ENCODE measurements around the gene BBOF1.
"Not testable (repeated sequence)": the region's sequence is repeated elsewhere in the genome, so short reads cannot be mapped to it uniquely, and the experiment has no call there.

BBOF1 gene, protein sequence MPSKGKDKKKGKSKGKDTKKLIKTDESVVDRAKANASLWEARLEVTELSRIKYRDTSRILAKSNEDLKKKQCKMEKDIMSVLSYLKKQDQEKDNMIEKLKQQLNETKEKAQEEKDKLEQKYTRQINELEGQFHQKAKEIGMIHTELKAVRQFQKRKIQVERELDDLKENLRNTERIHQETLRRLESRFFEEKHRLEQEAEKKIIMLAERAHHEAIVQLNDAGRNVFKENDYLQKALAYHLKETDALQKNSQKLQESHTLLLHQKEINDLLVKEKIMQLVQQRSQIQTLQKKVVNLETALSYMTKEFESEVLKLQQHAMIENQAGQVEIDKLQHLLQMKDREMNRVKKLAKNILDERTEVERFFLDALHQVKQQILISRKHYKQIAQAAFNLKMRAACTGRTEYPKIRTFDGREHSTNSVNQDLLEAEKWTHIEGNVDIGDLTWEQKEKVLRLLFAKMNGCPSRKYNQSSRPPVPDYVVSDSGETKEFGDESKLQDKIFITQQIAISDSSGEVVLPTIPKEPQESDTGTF

DNA sequence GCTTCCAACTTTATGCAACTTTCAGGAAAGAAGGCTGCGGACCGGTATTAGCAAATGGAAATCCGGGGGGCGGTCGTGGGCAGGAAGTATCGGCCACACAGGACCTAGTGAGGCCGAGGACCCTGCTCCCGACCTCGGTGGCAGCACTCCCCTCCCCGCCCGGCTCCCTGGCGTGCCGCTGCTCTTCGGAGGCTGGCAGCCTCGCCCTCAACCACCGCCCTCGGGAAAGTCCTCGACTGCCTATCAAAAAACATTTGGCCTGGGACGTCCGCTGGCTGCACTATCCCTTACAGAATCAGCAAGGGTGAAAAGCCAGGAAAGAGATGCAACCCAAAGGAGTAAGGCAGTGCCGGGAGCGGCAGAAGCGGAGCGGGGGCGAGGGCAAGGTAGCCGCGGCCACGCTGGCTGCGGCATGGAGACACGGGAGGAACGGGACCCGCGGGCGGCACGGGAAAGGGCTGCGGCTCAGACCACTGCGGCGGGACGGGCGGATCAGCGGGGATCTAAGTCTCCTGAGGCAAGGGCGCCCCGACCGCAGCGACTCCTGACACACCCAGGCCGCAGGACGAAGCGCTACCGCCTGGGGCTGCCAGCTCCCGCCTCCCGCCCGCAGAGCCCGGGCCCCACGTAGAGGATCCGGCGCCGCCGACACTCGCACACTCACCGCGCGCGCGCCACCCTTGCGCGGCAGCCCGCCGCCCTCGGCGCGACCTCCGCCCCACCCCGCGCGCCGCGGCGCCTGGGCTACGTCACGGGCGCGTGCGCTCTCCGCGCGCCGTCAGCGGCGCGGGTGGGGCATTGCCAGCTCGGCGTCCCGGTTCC, at the start of gene BBOF1, which contains the start of gene ENTPD5:
Gene BBOF1 (plus strand): TSS at position 764 of the 822 bp plus-strand sequence. CDS start 130 bp downstream, outside the sequence.
Gene ENTPD5 (minus strand): TSS at position 703 of the 822 bp plus-strand sequence. CDS start 31,186 bp downstream, outside the sequence.
- Mint-ChIP-seq H3K36me3 (peaks cover 1% of the 10 kb centered on the region), H3K9me3 (no peaks in the 10 kb centered on the region), H3K27ac (peak within 1 kb of the TSS; percentile 95), H3K4me1 (peaks cover 14% of the 10 kb centered on the region), H3K4me3 (peak within 1 kb of the TSS; percentile 90)
- ATAC-seq (peak; percentile 97), DNase-seq (ENCODE audit: low spot score in 2 of 2) (peak; percentile 76 to 86)

DNA sequence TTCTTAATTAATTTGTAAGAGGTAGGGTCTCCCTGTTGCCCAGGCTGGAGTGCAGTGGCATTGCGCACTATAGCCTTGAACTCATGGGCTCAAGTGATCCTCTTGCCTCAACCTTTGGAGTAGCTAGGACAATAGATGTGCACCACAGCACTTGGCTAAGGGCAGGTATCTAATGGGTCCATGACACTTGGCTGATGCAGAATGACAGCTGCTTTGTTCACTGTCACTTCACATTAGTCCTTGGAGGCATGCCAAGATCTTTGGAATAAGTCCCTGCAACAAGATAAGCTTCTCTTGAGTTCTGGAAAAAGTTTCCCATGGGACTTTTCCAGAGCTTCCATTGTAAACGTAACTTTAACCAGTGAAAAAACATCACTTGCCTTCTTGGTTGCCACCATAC, 45.7 kb upstream of the BBOF1 start:
- Mint-ChIP-seq H3K36me3 (peaks cover 32% of the 10 kb centered on the region), H3K4me3 (no peak overlapping the region), H3K27ac (no peak overlapping the region), H3K9me3 (no peaks in the 10 kb centered on the region), H3K4me1 (no peaks in the 10 kb centered on the region)
- DNase-seq (ENCODE audit: low spot score in 2 of 2), result no peak
- no peak for ATAC-seq

DNA sequence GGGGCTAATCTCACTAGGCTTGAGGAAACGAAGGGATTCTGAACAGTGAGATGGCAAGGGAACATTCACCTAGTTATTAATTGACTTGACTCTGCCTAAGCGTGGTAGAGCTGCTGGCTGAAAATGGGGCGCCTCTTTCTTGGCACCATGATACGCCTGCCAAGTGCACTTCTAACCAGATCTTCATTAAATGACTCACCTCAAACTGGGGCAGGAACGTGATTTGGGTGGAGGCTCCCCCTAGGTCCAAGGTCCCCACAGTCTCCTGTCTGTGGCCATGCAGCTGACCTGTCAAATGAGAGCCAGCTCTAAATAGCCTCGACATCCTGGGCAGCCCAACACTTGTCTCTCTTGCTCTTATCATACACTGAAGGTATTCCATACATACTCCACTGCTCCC, 43.0 kb upstream of the BBOF1 start:
- peaks cover 20% of the 10 kb centered on the region for H3K36me3 Mint-ChIP-seq
- ATAC-seq, result no peak
- DNase-seq (ENCODE audit: low spot score in 2 of 2), result no peak
- no peaks in the 10 kb centered on the region for H3K4me1 Mint-ChIP-seq
- H3K27ac Mint-ChIP-seq, result no peak overlapping the region
- no peaks in the 10 kb centered on the region for H3K9me3 Mint-ChIP-seq
- H3K4me3 Mint-ChIP-seq, result no peak overlapping the region

DNA sequence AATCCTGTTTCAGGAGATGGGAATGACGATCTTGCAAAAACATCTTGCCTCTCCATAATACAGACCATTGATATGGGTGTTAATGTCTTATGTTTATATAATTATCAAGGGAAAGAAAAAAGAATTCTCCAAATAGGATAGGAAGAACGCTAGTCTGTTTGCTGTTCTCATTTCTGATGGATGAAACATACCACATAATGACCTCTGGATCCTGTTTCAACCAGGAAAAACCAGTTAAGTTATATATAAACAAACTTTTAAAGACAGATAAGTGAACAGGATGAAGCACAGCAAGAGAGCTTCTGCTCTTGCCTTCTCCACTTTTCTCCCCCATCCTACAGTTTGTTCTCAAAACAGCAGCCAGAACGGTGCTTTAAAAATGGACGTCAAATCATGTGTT, 41.3 kb upstream of the BBOF1 start:
- no peak for DNase-seq (ENCODE audit: low spot score in 2 of 2)

DNA sequence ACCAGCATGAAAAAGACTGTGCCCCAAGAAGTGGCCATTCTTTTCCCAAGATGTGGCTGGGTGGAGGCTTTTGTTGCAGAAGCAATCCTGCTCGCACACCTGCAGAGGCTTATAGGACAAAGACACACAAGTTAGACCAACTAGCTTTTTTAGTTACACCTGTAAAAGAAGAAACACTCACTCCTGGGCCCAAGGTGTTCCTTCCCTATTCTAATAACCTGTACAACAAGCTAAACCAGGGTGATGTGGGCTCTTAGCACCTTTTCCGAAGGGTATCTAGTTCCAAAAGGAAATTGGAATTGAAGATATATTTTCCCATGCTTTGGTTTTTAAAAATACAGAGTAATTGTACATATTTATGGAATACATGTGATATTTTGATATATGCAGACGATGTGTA, 31.1 kb upstream of the BBOF1 start:
- Mint-ChIP-seq H3K4me3 (no peak overlapping the region), H3K36me3 (peaks cover 18% of the 10 kb centered on the region), H3K4me1 (no peaks in the 10 kb centered on the region), H3K27ac (no peak overlapping the region), H3K9me3 (no peaks in the 10 kb centered on the region)
- ATAC-seq (no peak), DNase-seq (ENCODE audit: low spot score in 2 of 2) (no peak)

More for the DNA sequence above, 41.3 kb upstream of the BBOF1 start:
- no peak for ATAC-seq
- no peaks in the 10 kb centered on the region for H3K9me3 Mint-ChIP-seq
- no peak overlapping the region for H3K27ac Mint-ChIP-seq
- H3K4me3 Mint-ChIP-seq, result no peak overlapping the region
- H3K4me1 Mint-ChIP-seq, result no peaks in the 10 kb centered on the region
- peaks cover 14% of the 10 kb centered on the region for H3K36me3 Mint-ChIP-seq

DNA sequence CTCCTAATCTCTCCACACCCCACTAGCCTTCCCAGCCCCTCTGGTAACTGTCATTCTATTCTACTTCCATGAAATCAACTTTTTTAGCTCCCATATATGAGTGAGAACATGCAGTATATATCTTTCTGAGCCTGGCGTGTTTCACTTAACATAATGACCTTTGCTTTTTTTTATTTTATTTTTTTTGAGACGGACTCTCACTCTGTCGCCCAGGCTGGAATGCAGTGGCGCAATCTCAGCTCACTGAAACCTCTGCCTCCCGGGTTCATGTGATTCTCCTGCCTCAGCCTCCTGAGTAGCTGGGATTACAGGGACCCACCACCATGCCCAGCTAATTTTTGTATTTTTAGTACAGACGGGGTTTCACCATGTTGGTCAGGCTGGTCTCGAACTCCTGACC, 30.5 kb upstream of the BBOF1 start:
- not testable (repeated sequence) for DNase-seq (ENCODE audit: low spot score in 2 of 2); H3K4me3 Mint-ChIP-seq; H3K9me3 Mint-ChIP-seq; ATAC-seq; H3K27ac Mint-ChIP-seq; H3K4me1 Mint-ChIP-seq
- H3K36me3 Mint-ChIP-seq, result peaks cover 18% of the 10 kb centered on the region

DNA sequence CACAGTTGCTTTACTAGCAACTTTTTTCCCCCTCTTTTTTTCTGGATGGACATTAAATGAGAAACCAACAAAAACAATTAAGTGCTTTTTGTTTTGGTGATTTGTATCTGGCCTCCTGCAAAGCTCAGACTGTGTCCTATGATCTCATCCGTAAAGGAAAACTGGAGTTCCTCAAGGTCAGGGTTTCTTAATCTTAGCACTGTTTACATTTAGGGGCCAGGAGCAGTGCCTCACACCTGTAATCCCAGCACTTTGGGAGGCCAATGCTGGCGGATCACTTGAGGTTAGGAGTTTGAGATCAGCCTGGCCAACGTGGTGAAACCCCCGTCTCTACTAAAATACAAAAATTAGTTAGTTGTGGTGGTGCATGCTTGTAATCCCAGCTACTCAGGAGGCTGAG, 28.1 kb upstream of the BBOF1 start:
- ATAC-seq (no peak), DNase-seq (ENCODE audit: low spot score in 2 of 2) (no peak)
- Mint-ChIP-seq H3K9me3 (no peaks in the 10 kb centered on the region), H3K4me3 (no peak overlapping the region), H3K36me3 (peaks cover 11% of the 10 kb centered on the region), H3K27ac (no peak overlapping the region), H3K4me1 (no peaks in the 10 kb centered on the region)

DNA sequence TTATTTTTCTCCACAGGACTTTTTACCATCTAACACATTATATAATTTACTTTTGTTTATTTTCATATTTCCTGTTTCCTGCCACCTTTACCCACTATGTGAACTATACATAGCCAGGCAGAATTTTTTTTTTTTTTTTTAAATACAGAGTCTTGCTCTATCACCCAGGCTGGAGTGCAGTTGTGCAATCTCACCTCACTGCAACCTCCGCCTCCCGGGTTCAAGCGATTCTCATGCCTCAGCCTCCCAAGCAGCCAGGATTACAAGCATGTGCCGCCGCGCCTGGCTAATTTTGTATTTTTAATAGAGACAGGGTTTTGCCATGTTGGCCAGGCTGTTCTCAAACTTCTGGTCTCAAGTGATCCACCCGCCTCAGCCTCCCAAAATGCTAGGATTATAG, 24.2 kb upstream of the BBOF1 start:
- ATAC-seq, H3K36me3 Mint-ChIP-seq: not testable (repeated sequence)

DNA sequence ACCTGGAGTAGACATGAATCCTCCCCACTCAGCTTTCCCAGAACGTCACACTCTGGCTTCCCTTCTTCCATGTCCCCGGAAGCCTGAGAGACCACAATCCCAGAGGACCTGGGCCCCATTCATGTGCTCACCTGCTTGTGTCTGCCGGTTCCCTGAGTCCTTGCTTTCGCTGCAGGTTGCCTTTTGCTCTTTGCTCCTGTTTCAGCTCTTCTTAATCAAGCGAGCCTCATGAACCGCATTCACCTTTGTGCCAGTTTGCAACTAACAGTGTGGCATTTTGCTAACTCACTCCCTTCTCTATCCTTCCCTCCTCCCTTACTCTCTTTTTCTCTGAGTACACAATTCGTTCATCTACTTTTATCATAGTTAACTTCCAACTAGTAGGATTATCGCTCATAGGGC, 23.2 kb upstream of the BBOF1 start:
- Mint-ChIP-seq H3K27ac (no peak overlapping the region), H3K36me3 (peaks cover 6% of the 10 kb centered on the region), H3K9me3 (no peaks in the 10 kb centered on the region), H3K4me1 (no peaks in the 10 kb centered on the region), H3K4me3 (no peak overlapping the region)
- ATAC-seq, result no peak
- DNase-seq (ENCODE audit: low spot score in 2 of 2), result no peak

More for the DNA sequence above, 24.2 kb upstream of the BBOF1 start:
- not testable (repeated sequence) for DNase-seq (ENCODE audit: low spot score in 2 of 2); H3K4me1 Mint-ChIP-seq; H3K27ac Mint-ChIP-seq; H3K9me3 Mint-ChIP-seq; H3K4me3 Mint-ChIP-seq

DNA sequence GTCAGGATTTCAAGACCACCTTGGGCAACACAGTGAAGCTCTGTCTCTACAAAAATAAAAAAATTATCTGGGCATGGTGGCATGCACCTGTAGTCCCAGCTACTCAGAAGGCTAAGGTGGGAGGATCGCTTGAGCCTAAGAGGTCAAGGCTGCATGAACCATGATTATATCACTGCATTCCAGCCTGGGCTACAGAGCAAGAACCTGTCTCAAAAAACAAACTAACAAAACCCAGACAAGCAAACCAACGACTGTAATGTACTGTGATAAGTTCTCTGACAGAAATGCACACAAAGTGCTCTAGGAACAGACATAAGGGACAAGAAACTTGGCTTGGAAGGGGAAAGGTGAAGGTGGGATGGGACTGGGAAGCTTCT, 22.4 kb upstream of the BBOF1 start:
- no peak for DNase-seq (ENCODE audit: low spot score in 2 of 2)
- no peak for ATAC-seq

DNA sequence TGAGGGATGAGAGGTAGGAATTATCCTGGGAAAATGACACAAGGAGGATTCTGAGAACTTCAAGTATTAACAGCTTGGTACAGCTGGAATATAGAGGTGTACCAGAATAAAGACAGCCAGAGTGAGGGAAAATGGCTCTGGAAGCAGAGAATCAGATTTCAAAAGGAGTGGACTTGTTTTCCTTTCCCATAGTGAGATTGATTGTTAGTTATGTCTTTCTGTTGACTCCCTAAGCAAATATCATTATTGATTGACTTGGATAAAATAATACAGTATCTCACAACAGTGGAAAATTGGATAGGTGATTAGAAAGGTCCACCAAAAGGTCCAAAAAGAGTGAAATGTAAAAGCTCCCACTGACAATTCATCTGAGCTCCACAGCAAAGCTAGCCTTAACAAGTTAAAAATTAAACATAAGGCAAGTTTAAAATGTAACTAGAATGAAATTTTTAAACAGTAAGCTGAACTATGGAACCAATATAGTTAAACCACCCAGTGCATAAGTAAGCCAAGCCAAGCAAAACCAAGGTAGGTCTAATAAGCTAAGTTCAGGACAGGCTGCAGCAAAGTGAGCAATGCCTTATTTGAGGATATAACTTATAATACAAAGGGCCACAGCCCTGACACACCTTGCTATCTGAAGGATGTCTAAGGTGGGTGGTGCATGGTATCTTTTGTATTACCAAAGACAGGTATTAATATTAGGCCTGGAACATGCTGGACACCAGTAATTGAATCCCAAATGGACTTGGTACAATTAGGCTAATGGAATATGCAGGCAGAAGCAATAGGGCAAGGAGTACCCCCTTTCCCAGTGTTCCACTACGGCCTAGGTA, 21.8 kb upstream of the BBOF1 start:
- no peak for DNase-seq (ENCODE audit: low spot score in 2 of 2)
- peaks cover 6% of the 10 kb centered on the region for H3K36me3 Mint-ChIP-seq
- H3K4me1 Mint-ChIP-seq, result no peaks in the 10 kb centered on the region
- no peak overlapping the region for H3K4me3 Mint-ChIP-seq
- no peak for ATAC-seq
- no peaks in the 10 kb centered on the region for H3K9me3 Mint-ChIP-seq
- no peak overlapping the region for H3K27ac Mint-ChIP-seq

More for the DNA sequence above, 22.4 kb upstream of the BBOF1 start:
- Mint-ChIP-seq H3K9me3 (no peaks in the 10 kb centered on the region), H3K4me3 (no peak overlapping the region), H3K27ac (no peak overlapping the region), H3K4me1 (no peaks in the 10 kb centered on the region), H3K36me3 (peaks cover 6% of the 10 kb centered on the region)

DNA sequence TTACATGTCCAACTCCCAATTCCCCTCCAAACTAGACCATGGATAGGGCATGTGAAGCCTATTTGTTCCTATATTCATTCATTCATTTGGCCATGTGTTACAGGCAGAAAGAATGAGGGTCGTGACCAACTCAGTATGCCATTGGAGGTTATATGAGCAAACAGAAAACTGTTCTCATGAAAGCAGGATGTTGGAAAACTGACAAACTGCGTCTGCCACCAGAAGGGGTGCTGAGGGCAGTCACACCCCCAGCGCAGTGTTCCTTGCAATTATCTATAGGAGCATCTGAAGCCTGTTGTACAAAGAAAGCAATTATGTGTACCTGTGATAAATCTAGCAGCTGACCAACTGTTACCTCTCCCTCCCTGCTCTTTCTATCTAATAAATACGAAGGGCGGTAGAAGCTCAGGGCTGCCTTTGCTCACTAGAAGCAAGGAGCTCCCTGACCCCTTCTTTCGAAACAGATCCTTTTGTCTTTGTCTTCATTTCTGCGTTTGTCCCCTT, 21.2 kb upstream of the BBOF1 start:
- H3K4me1 Mint-ChIP-seq, result no peaks in the 10 kb centered on the region
- H3K27ac Mint-ChIP-seq, result no peak overlapping the region

DNA sequence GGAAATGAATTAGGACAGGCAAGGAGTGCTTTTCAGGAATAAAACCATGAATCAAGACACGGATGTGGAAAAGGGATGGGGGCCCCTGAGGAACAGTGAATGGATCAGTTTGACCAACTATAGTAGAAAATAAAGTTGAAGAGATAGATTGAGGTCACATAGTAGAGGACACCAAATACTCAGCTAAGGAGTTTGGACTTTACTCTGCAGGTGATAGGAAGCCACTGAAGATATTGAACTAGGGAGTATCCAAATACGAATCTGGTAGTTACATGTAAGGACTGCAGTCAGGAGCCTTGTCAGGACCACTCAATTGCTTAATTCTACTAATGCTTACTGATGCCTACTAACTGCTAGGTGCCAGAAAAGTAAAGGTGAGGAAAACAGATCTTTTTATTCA, 20.4 kb upstream of the BBOF1 start:
- ATAC-seq (no peak), DNase-seq (ENCODE audit: low spot score in 2 of 2) (no peak)
- Mint-ChIP-seq H3K9me3 (no peaks in the 10 kb centered on the region), H3K36me3 (peaks cover 11% of the 10 kb centered on the region), H3K4me1 (no peaks in the 10 kb centered on the region), H3K27ac (no peak overlapping the region), H3K4me3 (no peak overlapping the region)

More for the DNA sequence above, 21.2 kb upstream of the BBOF1 start:
- H3K36me3 Mint-ChIP-seq, result peaks cover 6% of the 10 kb centered on the region
- DNase-seq (ENCODE audit: low spot score in 2 of 2), result no peak
- no peak for ATAC-seq
- H3K4me3 Mint-ChIP-seq, result no peak overlapping the region
- H3K9me3 Mint-ChIP-seq, result no peaks in the 10 kb centered on the region

DNA sequence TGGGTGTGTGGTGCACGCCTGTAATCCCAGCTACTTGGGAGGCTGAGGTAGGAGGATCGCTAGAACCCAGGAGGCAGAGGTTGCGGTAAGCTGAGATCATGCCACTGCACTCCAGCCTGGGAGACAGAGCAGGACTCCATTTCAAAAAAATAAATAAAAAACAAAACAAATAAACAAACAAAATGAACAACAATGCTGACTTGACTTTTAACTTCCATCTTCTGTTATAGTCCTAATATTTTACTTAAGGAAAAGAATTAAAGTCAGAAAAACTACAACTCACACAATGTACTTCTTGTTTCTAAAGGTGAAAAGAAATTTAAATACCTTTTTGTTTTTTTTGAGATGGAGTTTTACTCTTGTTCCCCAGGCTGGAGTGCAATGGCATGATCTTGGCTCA, 13.5 kb upstream of the BBOF1 start:
- not testable (repeated sequence) for H3K4me1 Mint-ChIP-seq, ATAC-seq

More for the DNA sequence above, 13.5 kb upstream of the BBOF1 start:
- H3K9me3 Mint-ChIP-seq; H3K27ac Mint-ChIP-seq; DNase-seq (ENCODE audit: low spot score in 2 of 2); H3K4me3 Mint-ChIP-seq: not testable (repeated sequence)
- H3K36me3 Mint-ChIP-seq, result peaks cover 50% of the 10 kb centered on the region
